ENCODE measurements around the gene U2SURP.

The U2SURP gene

DNA sequence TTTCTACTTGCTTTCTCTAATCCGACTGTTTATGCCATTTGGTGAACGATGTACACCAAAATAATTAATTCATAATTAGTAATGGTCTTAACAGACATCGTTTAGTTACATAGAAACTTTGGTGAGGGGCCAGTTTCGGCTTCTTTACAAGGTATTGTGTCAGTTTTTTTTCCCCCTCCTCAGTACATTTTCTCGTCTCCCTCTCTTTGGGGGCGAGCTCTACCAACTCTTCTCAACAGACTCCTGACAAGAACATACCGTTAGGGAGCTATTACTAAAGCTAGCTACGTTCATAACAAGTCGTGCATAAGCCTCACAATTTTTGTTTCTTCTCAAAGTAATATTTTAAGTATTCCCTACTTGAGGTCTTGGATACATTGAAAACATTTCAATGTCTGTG is 1.4 kb downstream of the U2SURP start:
- TF ChIP-seq, protein P1, sequence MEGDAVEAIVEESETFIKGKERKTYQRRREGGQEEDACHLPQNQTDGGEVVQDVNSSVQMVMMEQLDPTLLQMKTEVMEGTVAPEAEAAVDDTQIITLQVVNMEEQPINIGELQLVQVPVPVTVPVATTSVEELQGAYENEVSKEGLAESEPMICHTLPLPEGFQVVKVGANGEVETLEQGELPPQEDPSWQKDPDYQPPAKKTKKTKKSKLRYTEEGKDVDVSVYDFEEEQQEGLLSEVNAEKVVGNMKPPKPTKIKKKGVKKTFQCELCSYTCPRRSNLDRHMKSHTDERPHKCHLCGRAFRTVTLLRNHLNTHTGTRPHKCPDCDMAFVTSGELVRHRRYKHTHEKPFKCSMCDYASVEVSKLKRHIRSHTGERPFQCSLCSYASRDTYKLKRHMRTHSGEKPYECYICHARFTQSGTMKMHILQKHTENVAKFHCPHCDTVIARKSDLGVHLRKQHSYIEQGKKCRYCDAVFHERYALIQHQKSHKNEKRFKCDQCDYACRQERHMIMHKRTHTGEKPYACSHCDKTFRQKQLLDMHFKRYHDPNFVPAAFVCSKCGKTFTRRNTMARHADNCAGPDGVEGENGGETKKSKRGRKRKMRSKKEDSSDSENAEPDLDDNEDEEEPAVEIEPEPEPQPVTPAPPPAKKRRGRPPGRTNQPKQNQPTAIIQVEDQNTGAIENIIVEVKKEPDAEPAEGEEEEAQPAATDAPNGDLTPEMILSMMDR (IDR thresholded peaks at IDR 0.05): no peak
- no peaks in the 10 kb centered on the region for H3K27me3 ChIP-seq
- peak overlapping the region; percentile 93 for H3K27ac ChIP-seq
- H3K4me3 ChIP-seq (ENCODE audit: low read depth in 1 of 2, low read length in 1 of 2): peak overlapping the region in 1 of 2 experiments; percentile 93
- H3K4me1 ChIP-seq (ENCODE audit: control insufficient read depth in 1 of 2, insufficient read depth in 1 of 2, low read depth in 1 of 2, low read length in 1 of 2): peaks cover 25 to 27% of the 10 kb centered on the region in 2 experiments
- no peaks in the 10 kb centered on the region for H3K36me3 ChIP-seq
- no peaks in the 10 kb centered on the region for H3K9me3 ChIP-seq

- Histone ChIP-seq H3K4me1 (ENCODE audit: control insufficient read depth in 1 of 2, insufficient read depth in 1 of 2, low read depth in 1 of 2, low read length in 1 of 2) (peaks cover 25 to 27% of the 10 kb centered on the region in 2 experiments), H3K9me3 (no peaks in the 10 kb centered on the region), H3K36me3 (no peaks in the 10 kb centered on the region), H3K4me3 (ENCODE audit: low read depth in 1 of 2, low read length in 1 of 2) (no peak overlapping the region), H3K27me3 (no peaks in the 10 kb centered on the region), H3K27ac (no peak overlapping the region)
- TF ChIP-seq, protein P1 (IDR thresholded peaks at IDR 0.05): no peak
Observed at GRCh38 chr3:143004823-143005222, 3.5 kb downstream of the U2SURP start.

- no peaks in the 10 kb centered on the region for H3K9me3 ChIP-seq
- H3K4me1 ChIP-seq (ENCODE audit: control insufficient read depth in 1 of 2, insufficient read depth in 1 of 2, low read depth in 1 of 2, low read length in 1 of 2): no peaks in the 10 kb centered on the region
- H3K4me3 ChIP-seq (ENCODE audit: low read depth in 1 of 2, low read length in 1 of 2): no peak overlapping the region
- H3K36me3 ChIP-seq: peaks cover 8% of the 10 kb centered on the region
- TF ChIP-seq, protein P1 (IDR thresholded peaks at IDR 0.05): no peak
- H3K27ac ChIP-seq: no peak overlapping the region
- no peaks in the 10 kb centered on the region for H3K27me3 ChIP-seq
Observed at GRCh38 chr3:143010024-143010423, 8.7 kb downstream of the U2SURP start.

- TF ChIP-seq, protein P1 (IDR thresholded peaks at IDR 0.05): no peak
- no peak overlapping the region for H3K27ac ChIP-seq
- H3K27me3 ChIP-seq: no peaks in the 10 kb centered on the region
- H3K9me3 ChIP-seq: no peaks in the 10 kb centered on the region
- peaks cover 8% of the 10 kb centered on the region for H3K36me3 ChIP-seq
- H3K4me3 ChIP-seq (ENCODE audit: low read depth in 1 of 2, low read length in 1 of 2): no peak overlapping the region
- H3K4me1 ChIP-seq (ENCODE audit: control insufficient read depth in 1 of 2, insufficient read depth in 1 of 2, low read depth in 1 of 2, low read length in 1 of 2): no peaks in the 10 kb centered on the region
Observed at GRCh38 chr3:143011705-143012104, 10.3 kb downstream of the U2SURP start.

DNA sequence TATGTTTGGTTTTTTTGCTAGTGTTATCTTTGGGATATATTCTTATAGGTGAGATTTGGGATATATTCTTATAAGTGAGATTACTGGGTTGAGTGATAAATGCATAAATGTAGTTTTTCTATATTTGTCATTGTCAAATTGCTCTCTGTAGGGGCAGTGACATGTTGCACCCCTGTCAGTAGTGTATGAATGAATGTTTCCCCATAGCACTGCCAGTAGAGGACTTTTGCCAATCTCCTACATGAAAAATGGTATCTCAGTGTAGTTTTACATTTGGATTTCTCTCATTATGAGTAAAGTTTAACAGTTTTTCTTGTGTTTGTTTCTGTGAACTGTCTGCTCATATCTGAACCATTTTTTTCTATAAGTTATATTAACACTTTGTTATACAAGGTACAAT is 13.6 kb downstream of the U2SURP start:
- Histone ChIP-seq H3K4me1 (ENCODE audit: control insufficient read depth in 1 of 2, insufficient read depth in 1 of 2, low read depth in 1 of 2, low read length in 1 of 2) (no peaks in the 10 kb centered on the region), H3K36me3 (peaks cover 37% of the 10 kb centered on the region), H3K4me3 (ENCODE audit: low read depth in 1 of 2, low read length in 1 of 2) (no peak overlapping the region), H3K9me3 (no peaks in the 10 kb centered on the region), H3K27ac (no peak overlapping the region), H3K27me3 (no peaks in the 10 kb centered on the region)
- TF ChIP-seq, protein P1 (IDR thresholded peaks at IDR 0.05): no peak
